ENCODE results near the gene TSPAN14.

DNA sequence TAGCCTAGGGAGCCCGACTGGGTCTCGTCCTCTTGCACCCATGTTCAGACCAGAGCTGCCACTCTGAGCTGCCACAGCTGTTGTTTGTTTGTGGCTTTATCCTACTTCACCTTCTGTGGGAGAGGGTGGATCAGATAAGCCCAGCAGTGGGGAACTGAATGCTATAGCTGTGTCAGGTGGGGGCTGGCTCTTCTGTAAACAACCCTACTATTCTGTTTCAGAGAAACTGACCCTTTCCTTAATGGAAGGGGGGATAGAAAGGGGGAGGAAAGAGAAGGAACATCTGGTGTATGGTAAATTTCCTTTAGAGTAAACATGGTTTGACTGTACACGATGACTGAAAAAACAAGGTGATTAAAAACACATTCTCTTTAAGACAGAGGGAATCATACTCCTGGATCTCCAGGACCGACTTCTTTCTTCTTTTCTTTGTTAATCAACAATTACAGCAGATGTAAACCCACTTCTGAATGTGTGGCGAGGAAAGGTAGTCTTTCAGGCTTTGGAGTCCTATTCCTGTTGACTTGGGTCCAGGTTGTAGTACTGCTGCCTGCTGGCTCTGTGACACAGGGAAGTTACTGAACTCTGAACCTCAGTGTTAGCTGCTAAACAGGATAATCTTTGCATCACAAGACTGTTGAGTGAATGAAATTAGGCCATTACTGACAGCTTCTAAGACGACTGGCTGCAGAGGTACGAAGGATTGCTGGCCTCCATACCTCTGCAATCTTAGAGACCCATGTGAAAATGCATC lies 39.8 kb upstream of the TSPAN14 start:
- no peak for TF ChIP-seq CTCF (IDR thresholded peaks at IDR 0.05)
- TF ChIP-seq POLR2A (IDR thresholded peaks at IDR 0.05), result no peak

Data from lower leg skin (tissue), 3 donors.